Skin of body (tissue), 2 donors: ENCODE results near the gene NT5DC2. TPM values are rescaled to one million over a fixed set of nuclear protein-coding genes. Genes with fewer than 3 reads are reported as not detected.
A peak's percentile ranks its signal among the peaks of the same experiment; 100 is the strongest.

Source experiments
- DNase-seq: peaks from one replicate; lab custom pipeline; 2025; lab: John Stamatoyannopoulos, UW
- total RNA-seq: library from RNA; depleted of rRNA; stranded (reverse); fragments of >200 nt; gene quantifications from one replicate; pipeline ENCODE4 v1.2.3, GENCODE V29; 2014

NT5DC2 gene
- total RNA-seq, 1 donor from 2014 or later: 32.7 TPM

DNA sequence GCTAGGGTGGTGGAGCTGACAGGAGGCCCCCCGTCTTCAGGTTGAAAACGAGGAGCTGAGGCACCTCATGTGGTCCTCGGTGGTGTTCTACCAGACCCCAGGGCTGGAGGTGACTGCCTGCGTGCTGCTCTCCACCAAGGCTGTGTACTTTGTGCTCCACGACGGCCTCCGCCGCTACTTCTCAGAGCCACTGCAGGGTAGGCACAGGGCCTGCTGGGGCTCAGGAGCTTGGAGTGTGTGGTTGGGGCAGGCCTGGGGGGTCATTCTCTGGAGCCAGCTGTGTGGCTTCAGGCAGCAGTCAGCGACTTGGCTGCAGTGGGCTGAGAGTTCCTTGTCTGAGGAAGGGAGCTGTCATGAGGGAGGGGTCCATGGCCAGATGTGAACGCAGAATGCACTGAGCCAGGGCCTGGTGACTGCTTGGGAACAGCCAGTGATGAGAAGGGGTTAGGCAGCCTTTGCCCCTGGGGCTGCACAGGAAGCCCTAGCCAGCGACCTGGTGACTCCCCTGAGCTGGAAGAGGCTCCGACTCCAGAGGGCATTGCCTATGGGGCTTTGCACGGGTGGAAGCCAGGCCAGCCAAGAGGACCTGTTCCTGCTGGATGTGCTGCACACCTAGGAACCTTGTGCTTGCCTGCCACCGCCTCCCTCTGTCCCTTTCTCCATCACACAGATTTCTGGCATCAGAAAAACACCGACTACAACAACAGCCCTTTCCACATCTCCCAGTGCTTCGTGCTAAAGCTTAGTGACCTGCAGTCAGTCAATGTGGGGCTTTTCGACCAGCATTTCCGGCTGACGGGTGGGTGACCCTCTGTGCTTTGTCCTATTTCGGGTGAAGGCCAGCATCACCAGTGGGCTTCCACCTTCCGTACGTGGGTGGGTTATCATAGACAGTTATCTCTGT is 43.4 kb downstream of the NT5DC2 start:
- DNase-seq: no peak

DNA sequence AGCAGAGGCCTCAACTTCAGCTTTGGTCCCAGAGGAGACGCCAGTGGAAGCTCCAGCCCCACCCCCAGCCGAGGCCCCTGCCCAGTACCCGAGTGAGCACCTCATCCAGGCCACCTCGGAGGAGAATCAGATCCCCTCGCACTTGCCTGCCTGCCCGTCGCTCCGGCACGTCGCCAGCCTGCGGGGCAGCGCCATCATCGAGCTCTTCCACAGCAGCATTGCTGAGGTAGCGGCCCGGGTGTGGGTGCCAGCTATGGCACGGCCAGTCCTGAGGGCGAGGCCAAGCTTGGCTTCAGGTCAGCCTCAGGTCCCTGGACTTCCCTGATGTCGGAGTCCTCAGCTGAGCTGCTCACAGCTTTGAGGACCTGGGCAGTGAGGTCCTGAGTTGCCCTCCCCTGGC is 44.2 kb downstream of the NT5DC2 start:
- no peak for DNase-seq

GRCh38 chr3:52488746-52489145 is 44.9 kb downstream of the NT5DC2 start:
- DNase-seq: no peak

DNA sequence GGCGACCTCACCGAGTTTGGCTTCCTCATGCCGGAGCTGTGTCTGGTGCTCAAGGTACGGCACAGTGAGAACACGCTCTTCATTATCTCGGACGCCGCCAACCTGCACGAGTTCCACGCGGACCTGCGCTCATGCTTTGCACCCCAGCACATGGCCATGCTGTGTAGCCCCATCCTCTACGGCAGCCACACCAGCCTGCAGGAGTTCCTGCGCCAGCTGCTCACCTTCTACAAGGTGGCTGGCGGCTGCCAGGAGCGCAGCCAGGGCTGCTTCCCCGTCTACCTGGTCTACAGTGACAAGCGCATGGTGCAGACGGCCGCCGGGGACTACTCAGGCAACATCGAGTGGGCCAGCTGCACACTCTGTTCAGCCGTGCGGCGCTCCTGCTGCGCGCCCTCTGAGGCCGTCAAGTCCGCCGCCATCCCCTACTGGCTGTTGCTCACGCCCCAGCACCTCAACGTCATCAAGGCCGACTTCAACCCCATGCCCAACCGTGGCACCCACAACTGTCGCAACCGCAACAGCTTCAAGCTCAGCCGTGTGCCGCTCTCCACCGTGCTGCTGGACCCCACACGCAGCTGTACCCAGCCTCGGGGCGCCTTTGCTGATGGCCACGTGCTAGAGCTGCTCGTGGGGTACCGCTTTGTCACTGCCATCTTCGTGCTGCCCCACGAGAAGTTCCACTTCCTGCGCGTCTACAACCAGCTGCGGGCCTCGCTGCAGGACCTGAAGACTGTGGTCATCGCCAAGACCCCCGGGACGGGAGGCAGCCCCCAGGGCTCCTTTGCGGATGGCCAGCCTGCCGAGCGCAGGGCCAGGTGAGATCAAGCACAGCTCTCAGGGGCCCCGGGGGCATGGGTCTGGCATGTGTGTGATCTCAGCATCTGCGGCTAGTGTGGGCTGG is 45.6 kb downstream of the NT5DC2 start:
- no peak for DNase-seq

DNA sequence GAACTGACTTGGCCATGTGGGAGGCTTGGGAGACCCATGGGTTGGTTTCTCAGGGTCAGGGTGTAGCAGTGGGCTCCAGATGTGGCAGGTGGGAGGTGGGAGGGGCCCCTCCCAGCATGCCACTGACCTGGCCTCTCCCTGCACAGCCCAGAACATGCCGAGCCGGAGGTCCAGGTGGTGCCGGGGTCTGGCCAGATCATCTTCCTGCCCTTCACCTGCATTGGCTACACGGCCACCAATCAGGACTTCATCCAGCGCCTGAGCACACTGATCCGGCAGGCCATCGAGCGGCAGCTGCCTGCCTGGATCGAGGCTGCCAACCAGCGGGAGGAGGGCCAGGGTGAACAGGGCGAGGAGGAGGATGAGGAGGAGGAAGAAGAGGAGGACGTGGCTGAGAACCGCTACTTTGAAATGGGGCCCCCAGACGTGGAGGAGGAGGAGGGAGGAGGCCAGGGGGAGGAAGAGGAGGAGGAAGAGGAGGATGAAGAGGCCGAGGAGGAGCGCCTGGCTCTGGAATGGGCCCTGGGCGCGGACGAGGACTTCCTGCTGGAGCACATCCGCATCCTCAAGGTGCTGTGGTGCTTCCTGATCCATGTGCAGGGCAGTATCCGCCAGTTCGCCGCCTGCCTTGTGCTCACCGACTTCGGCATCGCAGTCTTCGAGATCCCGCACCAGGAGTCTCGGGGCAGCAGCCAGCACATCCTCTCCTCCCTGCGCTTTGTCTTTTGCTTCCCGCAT is 46.4 kb downstream of the NT5DC2 start:
- DNase-seq: no peak

- no peak for DNase-seq
These were observed 48.8 kb downstream of the NT5DC2 start for GRCh38 chr3:52484680-52485461.

DNA sequence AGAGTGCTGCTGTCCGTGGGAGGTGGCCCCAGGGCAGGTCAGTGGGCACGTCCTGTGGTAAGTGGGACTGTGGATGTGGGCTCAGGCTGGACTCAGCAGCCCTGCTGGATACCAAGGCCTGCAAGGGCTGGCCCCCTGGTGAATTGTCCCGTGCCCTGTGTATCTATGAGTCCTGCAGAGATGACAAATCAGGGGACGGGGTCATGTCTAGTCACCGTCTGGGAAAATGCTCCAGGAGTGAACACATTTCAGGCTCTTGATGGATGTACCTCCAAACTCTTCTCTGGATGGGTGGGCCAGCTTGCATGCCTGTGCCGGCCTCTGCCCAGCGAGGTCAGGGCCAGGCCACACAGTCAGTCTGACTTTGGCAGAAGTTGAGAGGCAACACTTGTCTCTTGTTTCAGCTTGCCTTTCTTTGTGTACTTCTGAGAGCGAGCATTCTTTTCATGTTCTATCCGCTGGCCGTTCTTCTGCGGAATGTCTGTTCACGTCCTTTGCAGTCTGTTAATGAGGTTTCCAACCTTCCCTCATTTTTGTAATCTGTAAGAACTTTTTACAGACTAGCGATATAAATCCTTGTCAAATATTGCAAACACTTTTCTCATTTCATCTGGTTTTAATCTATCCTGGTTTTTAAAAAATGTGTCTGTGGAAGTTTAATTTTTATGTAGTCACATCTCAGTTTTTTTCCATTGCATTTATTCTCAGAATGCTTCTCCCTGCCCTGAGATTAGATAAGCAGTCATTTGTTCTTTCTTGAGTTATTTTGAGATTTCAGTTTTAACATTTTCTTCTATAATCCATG is 49.9 kb downstream of the NT5DC2 start:
- DNase-seq: peak; percentile 49

DNA sequence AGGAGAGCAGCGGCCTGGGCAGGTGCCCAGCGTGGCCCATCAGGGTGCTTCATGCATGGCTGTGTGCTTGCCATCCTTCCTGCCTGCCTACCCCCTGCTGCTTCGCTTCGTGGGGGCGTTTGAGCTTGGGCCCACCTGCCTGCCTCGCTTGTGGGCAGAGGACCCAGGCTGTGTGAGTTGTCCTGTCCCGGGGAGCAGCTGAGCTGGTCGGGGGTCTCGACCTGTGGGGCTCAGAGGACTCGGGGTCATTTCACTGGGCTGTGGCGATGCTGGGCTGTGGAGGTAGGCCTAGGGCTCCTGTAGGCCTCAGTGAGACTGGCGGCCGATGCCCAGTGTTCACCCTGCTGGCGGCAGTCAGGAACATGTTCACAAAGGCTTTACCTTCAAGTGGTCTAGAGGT is 50.6 kb downstream of the NT5DC2 start:
- DNase-seq: no peak

GRCh38 chr3:52481819-52482521 is 51.7 kb downstream of the NT5DC2 start:
- DNase-seq: no peak

GRCh38 chr3:52480768-52481715 is 52.6 kb downstream of the NT5DC2 start:
- DNase-seq: no peak

- DNase-seq: no peak
These were observed 53.6 kb downstream of the NT5DC2 start for GRCh38 chr3:52479877-52480575.

DNA sequence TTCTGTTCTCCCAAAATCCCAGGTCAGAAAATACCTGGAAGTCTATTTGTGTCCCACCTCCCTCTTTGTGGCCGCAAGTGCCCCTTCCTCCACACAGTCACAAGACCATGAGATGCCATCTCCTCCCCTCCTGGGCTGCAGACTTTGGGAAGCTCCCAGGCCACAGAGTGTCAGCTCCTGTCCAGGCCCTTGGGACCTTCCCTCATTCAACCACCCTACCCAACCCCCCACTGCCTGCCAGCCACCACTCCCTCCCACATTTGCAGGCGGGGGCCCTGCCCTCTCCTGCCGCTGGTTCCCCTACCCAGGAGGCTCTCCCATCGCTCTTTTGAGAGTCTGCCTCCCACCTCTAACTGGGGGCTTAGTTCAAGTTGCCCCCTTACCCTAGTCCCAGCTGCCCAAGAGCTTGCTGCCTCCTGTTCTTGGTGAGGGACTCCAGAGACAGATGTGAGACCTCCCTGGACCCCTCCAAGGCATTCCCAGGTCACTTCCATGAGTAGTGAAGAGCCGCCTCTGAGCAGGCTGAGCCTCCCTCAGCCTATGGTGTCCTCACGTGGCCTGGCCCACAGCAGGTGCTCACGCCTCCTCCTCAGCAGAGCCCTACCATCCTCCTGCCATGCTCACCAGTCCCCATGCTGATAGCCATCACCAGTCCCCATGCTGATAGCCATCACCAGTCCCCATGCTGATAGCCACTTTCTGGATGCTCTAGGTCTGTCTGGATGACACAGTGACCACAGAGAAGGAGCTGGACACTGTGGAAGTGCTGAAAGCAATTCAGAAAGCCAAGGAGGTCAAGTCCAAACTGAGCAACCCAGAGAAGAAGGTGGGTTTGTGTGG is 54.4 kb downstream of the NT5DC2 start:
- DNase-seq: no peak

- DNase-seq: no peak
These were observed 55.9 kb downstream of the NT5DC2 start for GRCh38 chr3:52477796-52478095.

GRCh38 chr3:52477076-52477795 is 56.4 kb downstream of the NT5DC2 start:
- DNase-seq: no peak
